Measurements from ENCODE around the gene ZNF132.

ZNF132 gene

GRCh38 chr19:58395220-58395978 is 44.6 kb downstream of the ZNF132 start, which contains the start of gene RNF225:
TSS of gene RNF225 (plus strand) at chr19:58395656. CDS start at chr19:58396090, 434 bp downstream.
- no peak within 1 kb of the TSS for H3K4me3 ChIP-seq (ENCODE audit: low read length)
- TF ChIP-seq ZNF274 (IDR thresholded peaks at IDR 0.05; ENCODE audit: low read depth, low read length), result no peak

- TF ChIP-seq ZNF274 (IDR thresholded peaks at IDR 0.05; ENCODE audit: low read depth, low read length), result no peak
Measured at GRCh38 chr19:58394821-58395219, 45.1 kb downstream of the ZNF132 start.

GRCh38 chr19:58393725-58394033 is 46.3 kb downstream of the ZNF132 start:
- H3K4me3 ChIP-seq (ENCODE audit: low read length), result no peak overlapping the region

More at GRCh38 chr19:58394821-58395219, 45.1 kb downstream of the ZNF132 start:
- H3K4me3 ChIP-seq (ENCODE audit: low read length), result no peak overlapping the region

GRCh38 chr19:58392945-58393724 is 46.8 kb downstream of the ZNF132 start:
- no peak overlapping the region for H3K4me3 ChIP-seq (ENCODE audit: low read length)
- TF ChIP-seq ZNF274 (IDR thresholded peaks at IDR 0.05; ENCODE audit: low read depth, low read length), result no peak

More at GRCh38 chr19:58393725-58394033, 46.3 kb downstream of the ZNF132 start:
- no peak for TF ChIP-seq ZNF274 (IDR thresholded peaks at IDR 0.05; ENCODE audit: low read depth, low read length)

- no peak for TF ChIP-seq ZNF274 (IDR thresholded peaks at IDR 0.05; ENCODE audit: low read depth, low read length)
Measured at GRCh38 chr19:58388175-58388526, 51.8 kb downstream of the ZNF132 start.

GRCh38 chr19:58387338-58388174 is 52.4 kb downstream of the ZNF132 start:
- TF ChIP-seq ZNF274 (IDR thresholded peaks at IDR 0.05; ENCODE audit: low read depth, low read length), result no peak
- H3K4me3 ChIP-seq (ENCODE audit: low read length), result peak overlapping the region; percentile 86

More at GRCh38 chr19:58388175-58388526, 51.8 kb downstream of the ZNF132 start:
- H3K4me3 ChIP-seq (ENCODE audit: low read length), result peak overlapping the region; percentile 86

- TF ChIP-seq ZNF274 (IDR thresholded peaks at IDR 0.05; ENCODE audit: low read depth, low read length), result no peak
- H3K4me3 ChIP-seq (ENCODE audit: low read length), result peak within 1 kb of the TSS; percentile 86
Measured at GRCh38 chr19:58386576-58387337, 53.2 kb downstream of the ZNF132 start, which contains the start of gene RPS5. TSS of gene RPS5 (plus strand) at chr19:58387269. CDS start at chr19:58388138, 869 bp downstream.

GRCh38 chr19:58385891-58386575 is 53.9 kb downstream of the ZNF132 start:
- H3K4me3 ChIP-seq (ENCODE audit: low read length), result peak overlapping the region; percentile 72
- no peak for TF ChIP-seq ZNF274 (IDR thresholded peaks at IDR 0.05; ENCODE audit: low read depth, low read length)

- no peak for TF ChIP-seq ZNF274 (IDR thresholded peaks at IDR 0.05; ENCODE audit: low read depth, low read length)
- H3K4me3 ChIP-seq (ENCODE audit: low read length), result peak overlapping the region; percentile 72; the same call in 1 of the 2 replicates
Measured at GRCh38 chr19:58385313-58385890, 54.6 kb downstream of the ZNF132 start.

- no peak for TF ChIP-seq ZNF274 (IDR thresholded peaks at IDR 0.05; ENCODE audit: low read depth, low read length)
- no peak overlapping the region for H3K4me3 ChIP-seq (ENCODE audit: low read length)
Measured at GRCh38 chr19:58382997-58383603, 56.9 kb downstream of the ZNF132 start.
